GM06990 (cell line): ENCODE measurements around the gene GIPC2.
A peak's percentile ranks its signal among the peaks of the same experiment; 100 is the strongest.

Experiments
- DNase-seq: peaks from one replicate; pipeline ENCODE4 v3.0.0-alpha.2; 2011; ENCODE audit not compliant: insufficient read length; ENCODE audit errors: extremely low read depth
- H3K27me3 ChIP-seq: replicated peaks from 2 replicates; pipeline ENCODE4 v1.6.0; 2011; ENCODE audit warnings: low read length; ENCODE audit not compliant: control insufficient read depth, insufficient read depth
- H3K36me3 ChIP-seq: 2 replicates; pipeline ENCODE4 v1.5.1; 2011; ENCODE audit warnings: low read length; ENCODE audit not compliant: control insufficient read depth, insufficient read depth
- H3K4me3 ChIP-seq: replicated peaks from 2 replicates; pipeline ENCODE4 v1.5.1; 2011; ENCODE audit warnings: low read depth, mild to moderate bottlenecking, control low read depth, low read length
- CTCF ChIP-seq: IDR thresholded peaks from 2 replicates; pipeline ENCODE4 v1.5.1; 2011; ENCODE audit warnings: low read length, control low read depth, mild to moderate bottlenecking, inconsistent platforms; ENCODE audit not compliant: insufficient read depth, poor library complexity, severe bottlenecking

The GIPC2 gene

DNA sequence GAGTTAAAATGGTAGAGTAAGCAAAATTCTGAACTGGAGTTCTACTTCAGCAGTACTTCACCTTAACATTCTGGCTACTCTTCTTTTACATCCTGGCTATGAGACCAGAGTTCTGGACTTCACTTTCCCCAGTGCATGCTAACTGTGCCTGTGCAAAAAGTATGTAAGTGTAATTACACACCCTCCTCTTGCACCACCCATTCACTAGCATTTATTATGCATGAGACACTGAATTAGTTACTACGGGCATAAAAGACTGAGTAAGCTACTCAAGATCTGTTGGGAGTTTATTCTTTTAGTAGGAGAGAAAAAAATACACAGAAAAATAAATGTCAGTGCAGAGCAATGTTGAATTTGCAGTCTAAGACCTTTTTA lies 87.2 kb downstream of the GIPC2 start:
- H3K27me3 ChIP-seq: no peaks in the 10 kb centered on the region
- no peak overlapping the region for H3K4me3 ChIP-seq
- DNase-seq: no peak
- no peak for TF ChIP-seq CTCF
- H3K36me3 ChIP-seq: no peaks in the 10 kb centered on the region

- TF ChIP-seq CTCF: no peak
- no peak for DNase-seq
- H3K4me3 ChIP-seq: no peak overlapping the region
Measured at GRCh38 chr1:78136680-78137079, 90.9 kb downstream of the GIPC2 start.

GRCh38 chr1:78141531-78142231 lies 95.9 kb downstream of the GIPC2 start:
- DNase-seq: peak; percentile 20
- H3K4me3 ChIP-seq: no peak overlapping the region

More at GRCh38 chr1:78136680-78137079, 90.9 kb downstream of the GIPC2 start:
- Histone ChIP-seq H3K36me3 (no peaks in the 10 kb centered on the region), H3K27me3 (no peaks in the 10 kb centered on the region)

GRCh38 chr1:78142736-78143135 lies 97.0 kb downstream of the GIPC2 start:
- no peak for TF ChIP-seq CTCF
- H3K4me3 ChIP-seq: no peak overlapping the region
- DNase-seq: peak; percentile 20
- no peaks in the 10 kb centered on the region for H3K27me3 ChIP-seq
- no peaks in the 10 kb centered on the region for H3K36me3 ChIP-seq

More at GRCh38 chr1:78141531-78142231, 95.9 kb downstream of the GIPC2 start:
- no peaks in the 10 kb centered on the region for H3K36me3 ChIP-seq
- no peaks in the 10 kb centered on the region for H3K27me3 ChIP-seq
- TF ChIP-seq CTCF: no peak

DNA sequence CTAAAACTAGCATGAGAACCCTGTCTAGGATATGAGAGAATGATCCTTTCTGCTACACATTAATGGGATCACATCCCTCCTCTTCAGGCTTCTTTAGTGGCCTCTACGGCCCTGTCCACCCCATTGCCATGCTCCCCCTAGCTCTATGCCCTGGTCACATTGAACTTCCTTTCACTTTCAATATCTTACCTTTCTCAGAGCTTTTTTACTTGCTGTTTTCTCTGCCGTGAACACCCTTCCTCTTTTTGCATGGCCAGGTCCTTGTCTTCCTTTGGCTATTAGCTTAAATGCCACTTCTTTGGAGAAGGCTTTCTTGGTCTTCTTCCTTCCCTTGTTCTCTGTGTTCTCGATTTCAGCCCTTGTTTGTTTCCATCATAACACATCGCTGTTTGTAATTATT lies 97.4 kb downstream of the GIPC2 start:
- Histone ChIP-seq H3K27me3 (no peaks in the 10 kb centered on the region), H3K36me3 (no peaks in the 10 kb centered on the region), H3K4me3 (peak overlapping the region; percentile 5; the same call in 1 of the 2 replicates)
- TF ChIP-seq CTCF: no peak
- peak; percentile 35 for DNase-seq
